Activated CD4-positive, alpha-beta T cell treated with anti-CD3 and anti-CD28 coated beads, Interleukin-2, amount 50 U/mL, for 4 hours (primary cell): ENCODE measurements around the gene CNOT8.
A peak's percentile ranks its signal among the peaks of the same experiment; 100 is the strongest.

Experiments used
- DNase-seq, 2 experiments: peaks; one replicate each; pipeline ENCODE4 v3.0.0-alpha.2; 2020

Gene CNOT8

DNA sequence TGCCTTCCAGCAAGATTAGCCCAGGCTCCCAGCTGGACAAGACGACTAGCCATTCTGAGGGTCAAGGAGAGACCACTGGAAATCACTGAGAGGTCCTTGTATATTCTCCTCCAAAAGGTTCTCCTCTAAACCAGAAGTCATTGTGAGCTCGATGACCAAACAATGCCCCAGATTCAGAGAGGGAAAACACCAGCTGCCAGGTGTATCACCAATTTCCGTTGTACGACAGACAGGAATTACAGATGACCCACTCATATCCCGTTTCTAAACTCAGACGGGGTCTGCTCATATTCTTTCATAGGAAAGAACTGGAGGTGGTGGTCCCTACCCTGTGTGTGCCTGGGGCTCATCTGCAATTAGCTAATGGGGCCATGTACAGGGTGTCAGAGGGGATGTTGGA is 22.2 kb upstream of the CNOT8 start:
- DNase-seq, result no peak

DNA sequence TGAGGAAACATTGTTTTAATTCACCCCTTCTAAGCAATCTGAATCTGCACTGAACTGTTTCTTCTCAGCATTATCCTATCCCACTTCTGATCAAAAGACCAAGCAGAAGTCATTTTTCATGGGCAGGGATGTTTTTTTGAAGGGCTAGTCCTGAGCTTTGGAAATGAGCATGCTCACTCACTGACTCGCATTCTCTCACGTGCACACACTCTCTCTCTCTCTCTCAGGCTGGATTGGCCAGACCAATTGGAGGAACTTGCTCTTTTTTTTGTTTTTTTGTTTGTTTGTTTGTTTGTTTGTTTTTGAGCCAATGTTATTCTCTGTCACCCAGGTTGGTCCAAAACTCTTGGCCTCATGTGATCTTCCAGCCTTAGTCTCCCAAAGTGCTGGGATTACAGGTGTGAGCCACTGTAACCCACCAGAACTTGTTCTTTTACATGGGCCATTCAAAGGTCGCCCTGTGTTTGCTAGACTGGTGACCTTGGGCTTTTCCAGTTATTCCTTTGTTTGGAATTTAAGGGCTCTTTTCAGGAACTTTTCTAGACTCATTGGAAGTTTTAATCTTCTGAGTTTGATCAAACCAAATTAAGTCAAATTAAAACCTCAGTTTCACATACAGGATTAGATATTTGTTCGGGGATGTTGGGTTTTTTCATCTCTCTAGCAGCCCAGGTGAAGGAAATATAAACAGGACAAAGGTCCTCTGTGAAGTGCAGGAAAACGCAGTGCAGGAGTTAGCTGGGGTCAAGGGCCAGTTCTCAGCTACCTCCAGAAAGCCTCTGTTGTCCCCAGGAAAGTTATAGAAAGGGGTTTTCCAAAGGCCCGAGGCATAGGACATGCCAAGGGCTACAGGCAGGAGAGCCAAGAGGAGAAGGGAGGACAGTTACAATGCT is 21.2 kb upstream of the CNOT8 start:
- no peak for DNase-seq

DNA sequence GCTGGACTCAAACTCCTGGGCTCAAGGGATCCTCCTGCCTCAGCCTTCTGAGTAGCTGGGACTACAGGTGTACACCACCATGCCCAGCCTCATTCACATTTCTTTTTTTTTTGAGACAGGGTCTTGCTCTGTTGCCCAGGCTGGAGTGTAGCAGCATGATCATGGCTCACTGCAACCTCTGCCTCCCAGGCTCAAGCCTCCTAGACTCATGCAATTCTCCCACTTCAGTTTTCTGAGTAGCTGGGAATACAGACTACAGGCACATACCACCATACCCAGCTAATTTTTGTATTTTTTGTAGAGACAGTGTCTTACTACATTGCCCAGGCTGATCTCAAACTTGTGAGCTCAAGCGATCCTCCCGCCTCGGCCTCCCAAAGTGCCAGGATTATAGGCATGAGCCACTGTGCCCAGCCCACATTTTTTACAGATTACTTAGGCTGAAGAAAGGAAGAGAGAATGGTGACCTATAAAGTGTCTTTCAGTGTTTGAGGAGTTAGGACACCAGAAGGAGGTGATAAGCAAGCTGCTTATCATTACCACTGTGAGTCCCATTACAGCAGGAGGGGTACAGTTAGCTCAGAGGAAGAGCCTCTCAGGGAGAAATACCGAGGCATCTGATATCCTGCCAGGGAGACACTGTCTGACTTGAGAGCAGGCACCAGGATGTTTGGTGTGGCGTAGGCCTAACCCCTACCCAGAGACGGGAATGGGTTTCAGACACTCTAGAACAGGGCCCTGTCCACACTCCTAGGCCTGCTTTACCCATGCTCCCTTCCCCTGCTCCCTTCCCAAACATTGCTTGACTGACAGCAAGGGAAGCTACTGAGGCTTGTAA is 17.8 kb upstream of the CNOT8 start:
- no peak for DNase-seq

DNA sequence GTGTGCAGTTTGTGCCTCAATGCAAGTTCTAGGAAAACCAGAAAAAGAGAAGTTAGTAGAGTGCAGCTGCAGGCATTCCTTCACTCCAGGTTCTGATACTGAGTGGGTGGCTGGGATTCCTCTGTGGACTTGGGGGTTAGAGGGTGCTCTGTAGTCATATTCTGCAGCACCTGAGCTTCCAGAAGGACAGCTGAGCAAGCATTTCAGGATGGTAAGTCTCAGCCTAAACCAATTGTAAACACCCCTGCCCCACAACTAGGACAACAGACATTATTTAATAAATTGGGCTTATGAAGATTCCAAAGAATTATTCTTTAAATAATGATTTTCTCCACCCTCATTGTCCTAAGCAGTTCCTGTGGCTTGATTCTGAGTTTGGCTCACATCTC is 17.2 kb upstream of the CNOT8 start:
- DNase-seq, result no peak

DNA sequence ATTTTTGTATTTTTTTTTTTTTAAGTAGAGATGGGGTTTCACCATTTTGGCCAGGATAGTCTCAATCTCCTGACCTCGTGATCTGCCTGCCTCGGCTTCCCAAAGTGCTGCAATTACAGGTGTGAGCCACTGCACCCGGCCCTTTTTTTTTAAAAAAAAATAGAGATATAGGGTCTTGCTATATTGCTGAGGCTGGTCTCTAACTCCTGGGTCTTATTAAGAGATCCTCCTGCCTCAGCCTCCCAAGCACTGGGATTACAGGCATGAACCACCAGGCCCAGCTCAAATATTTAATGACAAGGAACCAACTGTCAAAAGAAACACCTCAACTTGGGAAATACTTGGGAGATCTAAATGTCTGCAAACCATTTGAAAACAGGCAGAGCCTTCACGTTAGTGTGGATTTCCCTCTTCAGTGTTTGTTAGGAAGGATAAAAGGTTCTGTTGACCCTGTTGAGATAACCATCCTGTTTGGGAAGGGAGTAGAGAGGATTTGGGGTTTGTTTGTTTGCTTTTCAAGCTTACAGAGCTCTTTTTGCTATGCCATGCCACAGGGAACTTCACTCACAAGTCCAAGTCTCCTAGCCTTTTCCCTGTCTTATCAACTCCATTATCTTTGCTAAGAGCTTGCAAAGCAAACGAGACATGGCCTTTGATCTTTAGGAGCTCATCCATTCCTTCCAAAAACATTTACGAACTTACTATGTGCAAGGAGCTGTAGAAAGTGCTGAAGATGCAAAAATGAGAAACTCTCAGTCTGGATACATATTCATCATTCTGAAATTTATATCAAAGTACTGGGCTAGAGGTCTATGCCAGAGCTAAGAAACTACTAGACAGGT is 15.5 kb upstream of the CNOT8 start:
- no peak for DNase-seq

DNA sequence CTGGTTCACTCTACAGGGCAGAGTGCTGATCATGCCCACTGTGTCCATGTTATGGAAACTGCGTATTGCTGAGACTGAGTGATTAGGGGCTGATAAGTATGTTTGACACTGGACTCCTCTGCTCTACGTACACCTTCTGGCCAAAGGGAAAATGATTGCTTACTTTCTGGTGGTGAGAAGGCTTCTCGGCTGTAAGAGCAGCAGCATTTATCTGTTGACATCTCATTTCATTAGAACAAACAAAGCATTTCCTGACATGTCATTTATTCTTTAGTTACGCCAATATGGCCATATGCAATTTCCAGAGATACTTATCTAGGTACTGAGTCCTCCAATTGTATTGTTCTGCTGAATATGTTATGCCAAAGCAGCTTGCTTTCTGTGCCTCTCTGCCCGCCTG is 13.6 kb upstream of the CNOT8 start:
- DNase-seq, result no peak

DNA sequence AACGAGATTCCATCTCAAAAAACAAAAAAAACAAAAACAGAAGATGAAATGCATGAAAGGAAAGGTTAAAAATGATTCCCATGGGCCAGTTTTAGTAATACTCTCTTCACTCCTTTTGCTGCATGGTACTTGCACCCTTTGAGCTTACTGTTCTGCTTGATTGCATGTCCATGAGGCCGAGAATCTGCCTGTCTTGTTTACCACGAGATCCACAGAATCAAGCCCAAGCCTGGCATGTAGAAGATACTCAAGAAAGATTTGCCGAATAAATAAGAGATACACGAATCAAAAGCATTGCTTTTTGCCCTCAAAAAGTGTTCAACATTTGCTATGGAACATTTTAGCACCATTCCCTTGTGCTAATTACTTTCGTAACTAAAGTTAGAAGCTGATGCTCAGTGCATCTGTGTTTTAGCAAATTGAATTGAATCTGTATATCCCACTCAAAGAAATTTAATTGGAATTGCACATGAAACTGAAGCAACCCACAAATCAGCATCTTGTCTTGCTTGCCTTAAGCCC is 9.1 kb upstream of the CNOT8 start:
- DNase-seq, result no peak

DNA sequence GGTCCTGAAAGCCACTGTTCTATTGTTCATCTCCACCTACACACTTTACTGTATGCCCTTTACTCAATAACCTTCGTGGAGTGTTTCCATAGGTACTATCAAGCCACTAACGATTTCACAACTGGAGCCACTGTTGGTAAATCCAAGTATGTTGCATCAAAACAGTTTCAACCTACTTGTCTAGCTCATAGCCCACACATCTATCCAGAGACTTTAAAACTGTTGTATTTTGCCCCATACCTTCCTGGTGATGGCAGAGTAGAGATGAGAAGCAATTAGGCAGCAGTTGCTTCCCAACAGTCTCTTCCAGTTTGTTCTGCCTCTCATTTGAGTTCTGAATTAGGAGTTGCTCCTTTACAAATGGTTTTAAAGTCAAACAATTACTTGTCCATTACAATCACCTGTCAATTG is 8.6 kb upstream of the CNOT8 start:
- no peak for DNase-seq

DNA sequence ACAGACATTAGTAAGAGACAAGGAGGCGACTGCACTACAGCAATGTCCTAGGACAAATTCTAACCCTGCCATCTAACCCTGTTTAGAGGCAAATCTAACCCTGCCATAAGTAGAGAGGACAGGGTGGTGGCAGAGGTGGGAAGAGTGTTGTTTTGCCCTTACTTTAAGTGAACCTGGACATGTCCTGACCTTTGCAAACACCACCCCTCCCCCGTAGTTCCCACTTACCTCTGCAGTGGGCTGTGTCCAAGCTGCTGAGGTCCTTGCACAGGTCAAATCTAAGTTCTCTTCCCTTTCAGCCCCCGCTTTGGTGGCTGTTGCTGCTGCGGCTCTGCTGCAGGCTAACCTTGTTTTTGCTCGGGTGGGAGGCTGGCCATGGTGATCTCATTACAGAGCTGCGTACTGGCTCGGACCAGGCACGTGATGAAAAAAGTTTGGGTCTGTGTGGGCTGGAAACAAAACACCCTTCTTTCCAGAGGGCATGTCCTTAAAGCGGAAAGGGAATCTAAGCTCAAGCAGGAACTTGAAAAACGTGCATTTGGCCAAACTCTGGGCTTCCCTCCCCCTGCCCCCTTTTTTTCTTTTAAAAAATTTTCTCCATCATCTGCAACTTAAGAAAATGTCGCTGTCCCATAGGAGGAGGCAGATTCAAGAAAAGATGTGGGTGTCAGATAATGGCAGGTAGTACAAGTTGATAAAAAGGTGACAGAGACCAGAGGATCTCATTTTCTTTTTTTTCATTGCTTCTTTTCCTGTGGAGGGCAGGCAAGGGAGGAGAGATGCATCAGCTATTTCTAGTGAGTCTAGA is 8.0 kb upstream of the CNOT8 start, which contains the start of gene FAXDC2:
FAXDC2 (minus strand) TSS at position 349 of the 808 bp plus-strand sequence. CDS start 12,425 bp downstream, outside the sequence.
- DNase-seq, result no peak

DNA sequence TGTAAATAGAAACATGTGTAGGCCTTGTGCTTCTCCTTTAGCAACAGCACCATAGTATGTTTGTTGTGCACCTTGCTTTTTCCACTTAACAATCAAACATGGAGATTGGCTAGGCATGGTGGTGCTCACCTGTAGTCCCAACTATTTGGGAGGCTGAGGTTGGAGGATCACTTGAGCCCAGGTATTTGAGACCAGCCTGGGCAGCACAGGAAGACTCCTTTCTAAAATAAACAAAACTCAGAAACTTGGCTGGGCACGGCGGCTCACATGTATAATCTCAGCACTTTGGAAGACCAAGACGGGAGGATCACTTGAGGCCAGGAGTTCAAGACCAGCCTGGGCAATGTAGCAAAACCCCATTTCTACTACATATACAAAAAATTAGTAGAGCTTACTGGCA is 7.1 kb upstream of the CNOT8 start:
- no peak for DNase-seq

DNA sequence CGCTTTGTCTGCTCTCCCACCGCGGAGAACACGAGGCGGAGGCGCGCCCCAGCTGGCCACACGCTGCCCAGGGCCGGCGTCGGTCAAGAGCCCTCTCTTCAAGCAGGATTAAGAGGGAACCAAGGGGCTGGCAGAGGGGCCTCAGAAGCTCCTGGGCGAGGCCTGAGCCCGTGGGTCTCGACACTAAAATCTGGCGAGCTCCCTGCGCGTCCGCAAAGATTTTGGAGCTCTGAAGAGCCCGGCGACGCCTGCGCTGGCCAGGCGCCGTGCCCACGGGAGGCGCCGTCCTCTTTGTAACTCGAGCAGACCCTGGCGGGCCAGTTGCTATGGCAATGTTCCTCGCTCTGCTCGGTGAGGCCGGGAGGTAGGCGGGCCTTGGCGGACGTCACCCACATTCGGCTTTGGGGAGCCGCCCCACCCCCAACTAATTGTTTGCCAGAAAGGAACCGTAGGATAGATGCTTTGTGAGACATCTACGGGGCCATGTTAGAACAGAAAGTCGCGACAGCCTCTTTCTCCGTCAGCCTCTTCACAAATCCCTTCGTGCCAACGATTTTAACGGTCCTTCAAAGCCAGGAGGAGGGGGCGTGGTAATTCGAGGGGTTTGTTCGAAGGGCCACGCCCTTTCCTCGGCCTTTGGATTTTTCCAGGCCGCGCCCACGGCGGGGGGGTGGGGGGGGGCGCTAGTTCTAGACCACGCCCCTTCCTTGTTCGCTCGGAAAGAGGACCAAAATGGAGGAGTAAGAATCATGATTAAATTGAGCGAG is 714 bp upstream of the CNOT8 start:
- peak; percentile 81 to 83 for DNase-seq

DNA sequence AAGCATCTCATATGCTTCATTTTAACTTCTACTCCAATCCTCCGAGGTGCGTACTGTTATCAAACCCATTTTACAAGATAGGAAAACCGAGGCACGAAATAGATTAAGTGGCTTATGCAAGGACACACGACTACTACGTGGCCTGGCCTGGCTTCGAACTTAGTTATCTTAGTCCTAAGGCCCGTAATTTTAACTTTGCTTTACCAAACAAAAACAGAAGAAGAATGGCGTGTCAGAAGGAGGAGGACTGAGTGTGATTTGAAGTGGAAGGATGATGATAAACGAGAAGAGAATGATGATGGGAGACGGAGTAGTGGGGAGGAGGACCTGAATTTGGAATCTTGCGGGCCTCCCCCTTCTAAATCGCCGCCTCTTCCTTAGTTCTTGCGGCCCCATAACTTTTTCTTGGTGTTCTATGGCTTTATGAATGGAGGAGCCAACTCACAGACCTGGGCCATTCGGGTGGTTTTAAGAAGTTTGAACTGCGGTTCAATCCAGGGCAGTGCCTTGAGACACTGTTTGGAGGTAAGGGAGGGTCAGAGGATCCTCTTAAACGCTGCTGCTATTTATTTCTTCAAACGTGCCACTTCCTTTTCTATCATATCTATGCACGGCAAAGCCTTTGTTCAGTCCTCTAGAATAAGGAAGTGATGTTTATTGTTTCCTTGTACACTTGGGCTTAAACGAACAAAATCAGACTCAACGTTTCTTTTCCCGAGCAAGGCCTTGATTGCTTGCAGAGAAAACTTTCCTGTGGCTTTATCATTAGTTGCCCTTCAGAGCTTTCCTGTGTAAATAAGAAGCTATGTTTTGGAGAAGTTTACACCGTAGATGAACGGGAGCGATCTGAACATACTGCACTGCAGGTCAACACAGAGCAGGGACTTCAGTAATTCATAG is 795 bp downstream of the CNOT8 start:
- no peak for DNase-seq

DNA sequence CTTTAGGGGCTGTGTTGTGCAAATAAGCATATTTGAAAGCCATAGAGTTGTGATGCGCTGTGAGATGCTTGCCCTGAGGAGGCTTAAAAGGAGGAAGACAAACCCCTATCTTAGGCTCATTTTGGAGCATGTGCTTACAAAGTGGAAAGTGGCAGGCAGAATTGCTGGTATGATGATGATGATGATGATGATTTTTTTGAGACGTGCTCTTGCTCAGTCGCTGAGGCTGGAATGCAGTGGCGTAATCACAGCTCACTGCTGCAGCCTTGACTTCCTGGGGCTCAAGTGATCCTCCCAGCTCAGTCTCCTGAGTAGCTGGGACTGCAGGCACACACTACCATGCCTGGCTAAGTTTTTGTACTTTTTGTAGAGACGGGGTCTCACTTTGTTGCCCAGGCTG is 1.7 kb downstream of the CNOT8 start:
- no peak for DNase-seq

DNA sequence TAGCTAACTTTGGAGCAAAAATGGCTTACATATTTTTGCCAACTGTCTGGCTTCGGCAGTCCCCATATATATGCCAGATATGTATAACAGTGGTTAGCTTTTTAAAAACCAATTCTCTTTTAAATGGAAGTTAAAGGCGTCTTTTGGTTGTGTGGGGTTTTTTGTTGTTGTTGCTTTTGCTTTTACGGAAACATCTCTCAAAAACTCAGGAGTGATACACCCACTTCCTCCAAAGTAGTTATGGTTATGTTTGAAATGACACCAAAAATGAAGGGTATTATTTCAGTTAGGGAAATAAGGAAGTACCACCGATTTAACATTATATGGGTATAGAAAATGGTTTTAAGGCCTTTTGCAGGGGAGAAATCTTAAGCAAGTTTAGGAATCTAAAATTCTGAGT is 2.3 kb downstream of the CNOT8 start:
- DNase-seq, result no peak

DNA sequence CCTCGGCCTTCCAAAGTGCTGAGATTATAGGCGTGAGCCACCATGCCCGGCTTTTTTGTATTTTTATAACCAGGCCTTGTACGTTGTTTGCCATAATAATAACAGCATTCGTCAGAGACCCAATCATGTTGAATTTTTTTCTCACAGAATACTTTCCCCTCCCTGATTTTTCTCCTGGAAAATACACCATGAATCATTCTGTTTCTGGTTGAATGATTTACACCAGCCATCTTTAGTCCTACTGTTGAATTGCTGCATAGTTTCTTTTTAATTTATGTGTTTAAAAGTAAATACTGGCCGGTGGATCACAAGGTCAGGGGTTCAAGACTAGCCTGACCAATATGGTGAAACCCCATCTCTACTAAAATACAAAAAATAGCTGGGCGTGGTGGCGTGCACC is 3.5 kb downstream of the CNOT8 start:
- no peak for DNase-seq

DNA sequence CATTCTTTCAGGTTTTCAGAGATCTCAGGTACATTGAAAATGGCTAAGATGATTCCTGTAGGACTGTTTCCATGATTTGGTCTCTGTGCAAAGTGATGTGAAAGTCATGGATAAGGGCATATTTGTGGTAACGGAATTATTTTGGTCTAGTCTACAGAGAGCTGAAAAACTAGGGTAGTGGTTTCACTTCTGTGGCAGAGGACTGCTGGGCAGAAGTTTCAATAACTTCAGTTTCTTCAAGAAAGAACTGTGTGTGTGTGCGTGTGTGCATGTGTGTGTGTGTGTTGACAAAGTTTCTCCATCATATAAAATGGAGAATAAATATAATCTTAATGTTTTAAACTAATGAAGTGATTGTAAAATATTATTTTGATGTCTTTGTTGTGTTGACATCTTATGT is 4.3 kb downstream of the CNOT8 start:
- DNase-seq, result no peak

DNA sequence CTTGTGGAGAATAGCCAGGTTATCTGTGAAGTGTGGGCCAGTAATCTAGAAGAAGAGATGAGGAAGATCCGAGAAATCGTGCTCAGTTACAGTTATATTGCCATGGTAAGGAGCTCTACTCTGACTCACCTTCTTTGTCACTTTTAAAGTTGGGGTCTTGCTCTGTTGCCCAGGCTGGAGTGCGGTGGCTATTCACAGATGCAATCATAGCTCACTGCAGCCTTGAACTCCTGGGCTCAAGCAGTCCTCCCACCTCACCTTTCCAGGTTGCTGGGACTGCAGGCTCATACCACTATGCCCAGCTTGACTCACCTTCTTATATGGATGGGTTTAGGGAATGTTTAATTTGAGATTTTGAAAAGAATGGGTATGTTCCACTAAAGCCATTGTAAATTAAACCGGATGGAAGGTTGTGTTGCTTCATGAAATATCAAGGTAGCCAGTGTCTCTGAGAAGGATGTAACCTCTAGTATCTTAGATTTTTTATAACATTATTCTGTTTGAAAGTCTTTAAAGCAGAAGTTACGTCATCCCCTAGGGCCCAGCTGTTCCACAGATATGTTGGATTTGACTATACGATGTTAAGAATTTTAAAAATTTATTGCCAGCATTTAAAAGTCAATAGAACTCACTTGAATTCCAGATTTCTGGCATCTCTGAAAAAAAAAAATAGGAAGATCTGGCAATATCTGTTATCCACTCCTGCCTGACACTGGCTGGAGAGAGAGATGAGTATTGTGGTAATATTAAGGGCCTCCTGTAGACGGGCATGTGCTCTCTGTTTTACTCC is 5.1 kb downstream of the CNOT8 start:
- DNase-seq, result no peak

DNA sequence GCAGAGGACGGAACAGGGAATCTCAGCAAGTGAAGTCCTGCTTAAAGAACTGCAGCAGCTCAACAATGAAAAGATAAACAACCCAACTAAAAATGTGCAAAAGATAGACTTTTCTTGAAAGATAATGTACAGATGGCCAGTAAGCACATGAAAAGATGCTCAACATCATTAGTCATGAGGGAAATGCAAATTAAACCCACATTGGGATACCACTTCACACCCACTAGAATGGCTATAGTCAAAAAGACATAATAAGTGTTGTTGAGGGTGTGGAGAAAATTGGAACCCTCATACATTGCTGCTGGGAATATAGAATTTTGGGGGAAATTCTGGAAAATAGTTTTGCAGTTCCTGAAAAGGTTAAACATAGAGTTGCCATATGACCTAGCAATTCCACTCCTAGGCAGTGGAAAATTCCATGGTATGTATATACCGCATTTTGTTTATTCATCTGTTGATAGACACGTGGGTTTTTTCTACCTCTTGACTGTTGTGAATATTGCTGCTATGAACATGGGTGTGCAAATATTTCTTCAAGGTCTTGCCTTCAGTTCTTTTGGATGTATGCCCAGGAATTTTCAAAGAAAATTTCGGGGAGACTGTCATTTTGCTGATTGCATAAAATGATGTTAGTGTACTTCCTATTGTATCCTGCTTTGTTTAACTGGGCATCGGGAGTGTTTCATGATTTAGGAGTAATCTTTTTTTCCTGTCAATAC is 7.2 kb downstream of the CNOT8 start:
- DNase-seq, result no peak

DNA sequence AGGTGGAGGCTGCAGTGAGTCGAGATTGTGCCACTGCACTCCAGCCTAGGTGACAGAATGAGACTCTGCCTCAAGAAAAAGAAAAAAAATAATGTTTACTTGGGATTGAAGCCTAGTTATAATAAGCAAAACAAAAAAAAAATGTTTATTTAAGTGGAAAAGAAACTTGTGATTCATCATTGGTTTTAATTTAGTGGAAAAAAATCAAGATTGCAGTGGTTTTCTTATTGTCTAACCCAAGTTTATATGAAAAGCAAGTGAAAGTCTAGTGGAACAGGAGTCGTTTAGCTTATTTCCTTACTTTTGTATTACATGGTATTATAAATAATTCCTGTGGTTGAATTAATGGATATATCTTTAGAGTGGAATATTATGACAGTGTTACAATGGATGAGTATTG is 8.4 kb downstream of the CNOT8 start:
- DNase-seq, result no peak
